Dedifferentiated amniotic fluid mesenchymal stem cell (primary cell): ENCODE data around the gene CFAP46.
"Not testable (repeated sequence)": the region's sequence is repeated elsewhere in the genome, so short reads cannot be mapped to it uniquely, and the experiment has no call there.

Experiments used
- DNase-seq: peaks from one replicate; pipeline ENCODE4 v3.0.0-alpha.2; 2016; ENCODE audit errors: extremely low spot score

Gene CFAP46

GRCh38 chr10:132826524-132827422, 115.6 kb downstream of the CFAP46 start:
- DNase-seq, result no peak

- not testable (repeated sequence) for DNase-seq
These were observed 116.4 kb downstream of the CFAP46 start for GRCh38 chr10:132825783-132826523.

- no peak for DNase-seq
These were observed 122.3 kb downstream of the CFAP46 start for GRCh38 chr10:132820056-132820455.

- no peak for DNase-seq
These were observed 124.6 kb downstream of the CFAP46 start for GRCh38 chr10:132817701-132818211.

- no peak for DNase-seq
These were observed 125.7 kb downstream of the CFAP46 start for GRCh38 chr10:132816718-132817117.

- DNase-seq, result no peak
These were observed 127.1 kb downstream of the CFAP46 start for GRCh38 chr10:132815168-132815857.

- DNase-seq, result no peak
These were observed 127.9 kb downstream of the CFAP46 start for GRCh38 chr10:132814469-132814856.

GRCh38 chr10:132813560-132814468, 128.6 kb downstream of the CFAP46 start:
- no peak for DNase-seq

- no peak for DNase-seq
These were observed 129.4 kb downstream of the CFAP46 start for GRCh38 chr10:132813001-132813401.

- no peak for DNase-seq
These were observed 129.8 kb downstream of the CFAP46 start for GRCh38 chr10:132812520-132812919.

- DNase-seq, result no peak
These were observed 130.4 kb downstream of the CFAP46 start for GRCh38 chr10:132811891-132812481.

- DNase-seq, result no peak
These were observed 131.3 kb downstream of the CFAP46 start for GRCh38 chr10:132810807-132811700.

GRCh38 chr10:132810141-132810806, 132.1 kb downstream of the CFAP46 start:
- no peak for DNase-seq

- no peak for DNase-seq
These were observed 132.9 kb downstream of the CFAP46 start for GRCh38 chr10:132809232-132810140.

GRCh38 chr10:132808383-132809231, 133.8 kb downstream of the CFAP46 start:
- DNase-seq, result no peak

GRCh38 chr10:132807621-132808049, 134.7 kb downstream of the CFAP46 start:
- no peak for DNase-seq

GRCh38 chr10:132806561-132807003, 135.8 kb downstream of the CFAP46 start:
- no peak for DNase-seq
